ENCODE measurements around the gene RAB8A.
"Not testable (repeated sequence)": the region's sequence is repeated elsewhere in the genome, so short reads cannot be mapped to it uniquely, and the experiment has no call there.

Gene RAB8A

DNA sequence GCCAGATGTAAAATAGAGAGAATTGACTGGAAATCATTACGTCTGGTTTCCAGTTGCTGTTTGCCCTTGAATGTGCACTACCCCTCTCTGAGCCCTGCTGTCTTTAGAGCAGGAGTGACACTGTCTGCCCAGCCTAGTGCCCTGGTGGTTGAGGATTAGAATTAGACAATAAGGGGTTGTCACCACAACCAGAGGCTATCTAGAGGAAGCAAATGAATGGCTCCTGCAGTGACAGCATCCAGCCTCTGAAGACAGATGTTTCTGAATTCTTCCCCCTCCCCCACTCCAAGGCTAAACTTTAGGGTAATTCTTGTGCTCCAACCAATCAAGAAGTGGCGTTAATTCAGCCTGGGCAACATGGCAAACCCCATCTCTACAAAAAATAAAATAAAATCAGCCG, 2.0 kb downstream of the RAB8A start:
- no peak for DNase-seq

- DNase-seq: no peak
Measured at GRCh38 chr19:16115301-16116039, 3.8 kb downstream of the RAB8A start.

DNA sequence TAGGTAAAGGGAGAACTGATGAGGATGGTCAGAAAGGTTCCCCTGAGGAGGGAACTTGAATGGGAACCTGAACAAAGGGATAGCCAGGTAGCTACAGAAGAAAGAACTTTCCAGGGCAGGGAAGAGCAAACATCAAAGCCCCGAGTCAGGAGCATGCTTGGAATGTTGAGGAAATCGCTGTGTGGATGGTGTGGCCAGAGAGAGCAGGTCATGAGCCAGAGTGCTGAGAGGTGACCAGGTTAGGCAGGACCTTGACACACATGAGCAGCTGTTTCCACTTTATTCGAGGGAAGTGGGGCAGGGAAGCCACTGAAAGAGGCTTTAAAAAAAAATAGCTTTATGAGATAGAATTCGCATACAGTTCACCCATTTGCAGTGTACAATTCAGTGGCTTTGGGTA, 4.4 kb downstream of the RAB8A start:
- DNase-seq: no peak

DNA sequence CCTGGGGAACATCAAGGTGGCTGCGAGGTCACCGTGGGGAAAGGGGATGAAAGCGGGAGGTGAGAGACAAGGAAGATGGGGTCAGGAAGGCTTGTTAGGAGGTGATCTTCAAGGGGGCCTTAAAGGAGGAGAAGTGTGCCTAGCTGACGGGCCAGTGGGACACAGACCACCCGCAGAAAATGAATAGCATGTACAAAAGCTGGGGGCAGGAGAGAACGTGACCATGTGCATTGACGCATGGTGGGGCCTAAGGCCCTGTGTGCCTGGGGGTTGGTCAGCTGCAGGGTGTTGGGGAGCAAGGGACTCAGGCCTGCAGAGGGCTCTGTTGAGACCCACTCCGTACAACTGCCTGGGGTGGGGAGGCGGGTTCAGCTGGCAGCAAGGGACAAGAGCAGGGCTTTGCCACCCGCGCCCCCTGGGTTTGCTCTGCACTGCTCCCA, 5.9 kb downstream of the RAB8A start:
- DNase-seq: no peak

DNA sequence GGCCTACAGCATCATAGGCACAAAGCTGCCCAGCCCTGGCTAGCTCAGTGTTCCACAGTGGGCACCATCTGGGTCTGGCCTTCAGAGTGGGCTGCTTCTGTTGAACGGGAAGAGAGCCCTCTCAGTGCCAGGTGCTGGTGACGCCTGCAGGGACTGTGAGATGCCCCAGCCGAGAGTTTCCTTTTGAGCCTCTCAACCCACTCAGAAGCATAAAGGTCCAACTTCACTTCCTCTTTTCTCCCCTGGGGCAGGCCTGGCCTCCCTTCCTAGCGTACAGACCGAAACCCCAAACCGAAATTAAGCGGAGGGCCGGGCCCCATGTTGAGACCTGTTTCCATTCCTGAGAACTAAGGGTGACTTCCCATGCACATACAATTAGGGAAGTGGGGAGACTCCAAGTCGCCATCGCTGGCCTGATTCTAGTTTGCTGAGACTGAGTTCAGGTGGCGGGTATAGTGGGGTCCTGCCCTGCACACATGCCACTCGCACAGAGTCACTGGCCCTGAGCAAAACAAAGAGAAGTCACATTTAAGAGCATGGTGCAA, 6.9 kb downstream of the RAB8A start:
- no peak for DNase-seq

- DNase-seq: not testable (repeated sequence)
Measured at GRCh38 chr19:16119075-16119857, 7.6 kb downstream of the RAB8A start.

DNA sequence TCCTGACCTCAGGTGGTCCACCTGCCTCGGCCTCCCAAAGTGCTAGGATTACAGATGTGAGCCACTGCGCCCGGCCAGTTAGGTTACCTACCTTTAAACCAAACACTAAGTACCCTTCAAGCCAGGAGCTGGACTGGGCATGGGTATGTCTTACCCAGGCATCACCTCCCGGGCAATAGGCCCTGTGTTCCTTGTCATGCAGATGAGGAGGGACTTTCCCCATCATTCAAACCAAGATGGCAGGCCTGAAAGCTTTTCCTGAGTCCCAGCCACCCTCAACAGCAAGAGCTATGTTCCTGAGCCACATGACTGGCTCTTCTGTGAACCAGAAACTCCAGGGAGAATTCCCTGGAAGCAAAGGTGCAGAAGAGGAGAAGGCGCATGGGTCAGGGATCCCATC, 9.5 kb downstream of the RAB8A start:
- DNase-seq: no peak

GRCh38 chr19:16121967-16122366, 10.3 kb downstream of the RAB8A start:
- no peak for DNase-seq

GRCh38 chr19:16124953-16125352, 13.3 kb downstream of the RAB8A start:
- no peak for DNase-seq

- no peak for DNase-seq
Measured at GRCh38 chr19:16125737-16126495, 14.2 kb downstream of the RAB8A start.

GRCh38 chr19:16127080-16127479, 15.4 kb downstream of the RAB8A start:
- no peak for DNase-seq

GRCh38 chr19:16127776-16128371, 16.2 kb downstream of the RAB8A start:
- DNase-seq: no peak

GRCh38 chr19:16131648-16132047, 20.0 kb downstream of the RAB8A start:
- DNase-seq: no peak

DNA sequence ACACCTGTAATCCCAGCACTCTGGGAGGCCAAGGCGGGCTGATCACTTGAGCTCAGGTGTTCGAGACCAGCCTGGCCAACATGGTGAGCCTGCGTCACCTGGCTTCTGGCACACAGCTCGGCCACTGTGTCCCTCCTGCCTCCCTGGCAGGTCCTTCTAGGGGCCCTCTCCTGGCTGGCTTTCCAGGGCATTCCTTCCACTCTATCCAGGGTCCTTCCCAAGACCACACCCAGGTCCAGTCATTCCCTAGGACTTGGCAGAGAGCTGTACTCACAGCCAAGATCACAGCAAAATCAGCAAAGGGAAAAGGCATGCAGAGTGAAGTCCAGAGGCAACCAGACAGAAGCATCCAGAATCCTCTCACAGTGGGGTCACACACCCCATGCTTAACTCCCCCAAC, 22.1 kb downstream of the RAB8A start:
- DNase-seq: no peak

DNA sequence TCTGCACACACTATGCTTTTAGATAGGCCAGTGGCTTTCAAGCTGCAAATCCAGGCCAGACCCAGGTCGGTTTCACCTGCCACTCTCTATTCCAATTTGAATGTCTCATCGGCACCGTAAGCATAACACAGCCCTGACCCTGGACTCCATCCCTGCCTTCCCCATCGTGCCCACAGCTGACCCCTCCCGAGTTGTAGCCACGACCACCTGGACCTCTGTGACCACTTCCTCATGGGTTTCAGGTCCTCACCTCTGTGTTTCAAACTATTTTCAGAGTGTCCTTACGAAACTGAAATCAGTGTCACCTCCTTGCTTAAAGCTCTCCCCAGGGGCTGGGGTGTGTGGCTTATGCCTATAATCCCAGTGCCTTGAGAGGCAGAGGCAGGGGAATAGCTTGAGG, 22.8 kb downstream of the RAB8A start:
- no peak for DNase-seq

- no peak for DNase-seq
Measured at GRCh38 chr19:16135430-16136127, 23.9 kb downstream of the RAB8A start.

DNA sequence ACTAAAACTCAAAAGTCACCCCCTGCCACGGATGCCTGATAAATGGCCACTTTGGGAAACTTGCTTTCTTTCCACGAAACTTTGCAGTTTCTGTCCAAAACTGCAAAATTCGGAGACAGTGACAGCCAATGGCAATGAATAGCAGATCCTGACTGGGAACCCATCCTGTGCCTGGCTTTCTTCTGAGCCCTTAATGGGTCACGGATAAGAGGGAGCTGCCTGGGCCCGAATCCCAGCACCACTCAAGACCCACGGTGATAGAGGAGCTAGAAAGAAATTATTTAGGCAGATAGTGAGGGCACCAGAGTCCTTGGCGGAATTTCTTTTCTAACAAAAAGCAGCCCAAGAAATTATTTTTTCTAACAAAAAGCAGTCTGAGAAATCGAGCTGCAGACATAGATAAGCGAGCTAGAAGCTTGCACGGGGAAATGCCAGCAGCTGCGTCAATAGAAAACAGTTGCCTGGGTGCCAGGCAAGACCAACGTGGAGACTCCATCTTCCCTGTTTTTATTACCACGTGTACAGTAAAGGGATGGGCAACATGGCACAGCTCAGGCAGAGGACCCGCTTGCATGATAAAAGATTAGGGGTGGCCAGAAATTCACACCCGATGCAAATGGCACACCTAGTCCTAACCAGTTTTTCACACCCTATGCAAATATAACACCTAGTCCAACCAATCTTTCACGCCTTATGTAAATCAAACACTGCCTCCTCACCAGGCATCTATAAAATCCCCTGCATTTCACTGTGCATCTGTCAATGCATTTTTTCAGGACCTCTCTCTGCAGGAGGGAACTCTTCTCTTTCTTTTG, 24.7 kb downstream of the RAB8A start:
- no peak for DNase-seq

DNA sequence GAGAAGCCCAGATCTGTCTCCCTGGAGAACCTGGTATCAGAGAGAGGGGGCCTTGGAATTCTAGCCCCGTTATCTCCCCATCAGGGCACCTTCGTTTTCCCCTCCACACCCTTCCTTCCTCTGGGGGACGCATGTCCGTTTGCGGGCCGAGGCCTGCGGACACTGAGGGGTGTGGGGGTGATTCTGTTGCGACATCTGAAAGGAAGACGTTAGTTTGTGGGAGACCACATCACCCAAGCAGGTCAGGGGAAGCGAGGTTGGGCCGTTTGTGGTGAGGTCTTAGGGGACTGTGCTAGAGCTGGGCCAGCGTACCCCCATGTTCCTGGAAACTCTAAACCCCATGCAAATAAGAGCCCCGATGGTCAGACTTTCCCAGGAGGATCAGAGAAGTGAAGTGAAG, 28.1 kb downstream of the RAB8A start:
- no peak for DNase-seq

- no peak for DNase-seq
Measured at GRCh38 chr19:16141043-16141442, 29.4 kb downstream of the RAB8A start.

DNA sequence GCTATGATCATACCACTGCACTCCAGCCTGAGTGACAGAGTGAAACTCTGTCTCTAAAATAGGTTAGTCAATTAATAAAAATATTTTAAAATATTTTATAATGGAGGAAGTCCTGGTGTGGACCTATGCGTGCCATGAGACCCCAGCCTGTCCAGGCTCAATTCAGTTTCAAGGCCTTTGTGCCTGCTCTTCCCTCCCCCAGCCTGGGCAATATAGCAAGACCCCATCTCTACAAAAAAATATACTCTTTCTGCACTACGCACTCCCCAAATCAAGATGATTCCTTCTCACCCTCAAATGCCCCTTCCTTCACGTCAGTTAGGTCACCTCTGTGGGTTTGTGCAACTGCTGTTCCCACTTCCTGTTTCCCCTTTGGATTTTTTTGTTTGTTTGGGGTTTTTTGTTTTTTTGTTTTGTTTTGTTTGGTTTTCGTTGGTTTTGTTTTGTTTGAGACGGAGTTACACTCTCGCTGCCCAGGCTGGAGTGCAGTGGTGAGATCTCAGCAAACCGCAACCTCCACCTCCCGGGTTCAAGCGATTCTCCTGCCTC, 30.4 kb downstream of the RAB8A start:
- no peak for DNase-seq
